Measurements from ENCODE around the gene SPAG16.
"Not testable (repeated sequence)": the region's sequence is repeated elsewhere in the genome, so short reads cannot be mapped to it uniquely, and the experiment has no call there.

The SPAG16 gene

GRCh38 chr2:213408426-213409070 lies 124.3 kb downstream of the SPAG16 start:
- not testable (repeated sequence) for DNase-seq

DNA sequence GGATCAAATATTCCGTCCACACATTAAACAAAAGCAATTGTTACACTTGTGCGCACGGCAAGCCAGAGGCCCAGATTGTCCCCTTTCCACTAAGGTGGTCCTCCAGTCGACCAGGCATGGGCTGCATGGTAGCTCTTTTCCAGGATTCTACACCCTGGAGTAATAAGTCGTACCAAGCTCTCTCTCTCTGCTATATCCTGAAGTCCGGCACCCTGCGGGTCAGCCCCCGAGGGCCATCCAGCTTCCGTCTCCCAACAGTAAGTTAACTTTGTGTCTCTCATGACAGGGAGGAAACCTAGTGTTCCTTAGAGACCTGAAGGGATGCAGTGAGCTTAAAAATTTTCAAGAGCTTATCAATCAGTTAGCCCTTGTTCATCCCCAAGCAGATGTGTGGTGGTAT lies 126.4 kb downstream of the SPAG16 start:
- DNase-seq: not testable (repeated sequence)

DNA sequence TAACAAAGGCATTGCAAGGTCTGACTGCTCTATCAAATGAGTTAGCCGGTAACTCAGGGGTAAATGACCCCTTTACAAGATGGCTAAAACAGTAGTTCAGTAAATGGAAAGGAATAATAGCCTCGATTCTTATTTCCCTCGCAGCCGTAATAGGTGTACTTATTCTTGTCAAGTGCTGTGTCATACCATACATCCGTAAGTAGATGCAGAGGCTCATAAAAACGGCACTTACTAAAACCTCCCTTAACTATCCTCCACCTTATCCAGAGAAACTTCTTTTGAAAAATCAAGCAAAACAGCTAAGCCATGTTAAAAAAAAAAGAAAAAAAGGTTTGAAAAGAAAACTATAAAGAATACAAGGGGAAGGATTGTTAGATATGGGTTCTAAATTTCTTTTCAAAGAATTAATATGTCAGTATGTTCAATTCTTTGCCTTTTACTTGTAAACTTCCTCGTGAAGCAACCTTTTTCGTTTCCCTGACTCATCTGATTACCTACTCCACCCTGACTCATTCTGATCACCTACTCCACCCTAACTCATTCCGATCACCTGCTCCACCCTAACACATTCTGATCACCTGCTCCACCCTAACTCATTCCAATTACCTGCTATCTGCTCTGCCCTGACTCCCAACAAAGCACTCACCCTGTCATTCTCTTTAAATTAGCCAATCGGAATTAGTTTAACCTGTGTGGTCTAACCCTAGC lies 127.5 kb downstream of the SPAG16 start:
- DNase-seq: no peak

DNA sequence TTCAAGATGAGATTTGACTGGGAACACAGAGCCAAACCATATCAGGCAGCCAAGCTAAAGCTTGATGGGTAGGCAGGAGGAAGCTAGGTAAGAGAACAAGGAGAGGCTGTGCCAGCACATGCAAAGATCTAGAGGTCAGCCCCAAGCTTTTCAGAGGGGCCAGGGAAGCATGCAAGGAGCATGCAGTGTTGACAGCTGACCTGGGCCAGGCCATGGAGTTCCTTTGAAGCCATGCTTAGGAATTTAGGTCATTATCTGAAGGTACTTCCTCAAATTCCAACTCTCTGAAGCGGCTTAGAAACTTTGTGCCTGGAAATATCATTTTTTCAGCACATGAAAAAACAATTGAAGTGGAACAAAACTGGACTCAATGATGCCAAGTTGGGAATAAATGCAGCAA lies 130.8 kb downstream of the SPAG16 start:
- DNase-seq: no peak

DNA sequence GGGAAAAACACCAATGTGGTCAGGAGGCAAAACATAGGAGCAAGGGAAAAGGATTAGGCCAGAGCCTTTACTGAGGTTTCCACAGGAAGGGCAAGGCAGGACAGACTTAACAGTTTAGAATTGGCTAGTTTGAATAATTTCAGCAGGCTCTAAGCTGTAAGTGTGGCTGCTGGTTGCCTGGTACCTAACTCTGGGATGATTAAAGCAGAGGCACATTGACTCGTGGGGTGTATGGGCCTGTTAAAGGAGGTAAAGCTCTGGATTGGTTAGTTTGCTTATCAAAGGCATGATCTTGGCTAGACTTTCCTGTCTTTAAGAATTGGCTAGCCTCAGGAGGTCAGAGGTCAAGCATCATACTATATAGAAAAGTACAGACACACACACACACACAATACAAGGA lies 132.6 kb downstream of the SPAG16 start:
- no peak for DNase-seq

DNA sequence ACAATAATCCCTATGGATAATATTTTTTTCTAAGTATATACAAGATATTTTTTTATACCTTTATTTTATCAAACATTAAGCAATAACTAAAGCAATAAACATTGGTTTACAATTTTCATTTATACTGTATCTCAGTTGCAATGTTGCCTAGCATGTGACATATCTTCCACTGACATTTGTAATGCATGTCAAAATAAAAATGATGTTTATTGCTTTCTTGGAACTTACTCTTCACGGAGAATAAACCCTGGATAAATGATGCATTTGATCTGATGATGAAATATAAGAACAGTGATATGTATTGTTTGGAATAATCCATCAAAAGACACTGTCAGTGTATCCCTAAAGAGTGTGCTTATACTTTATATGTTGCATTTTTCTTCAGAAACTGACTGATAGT lies 135.7 kb downstream of the SPAG16 start:
- no peak for DNase-seq

- DNase-seq: no peak
Measured at GRCh38 chr2:213420828-213421385, 136.6 kb downstream of the SPAG16 start.

GRCh38 chr2:213422211-213422610 lies 137.9 kb downstream of the SPAG16 start:
- DNase-seq: no peak

DNA sequence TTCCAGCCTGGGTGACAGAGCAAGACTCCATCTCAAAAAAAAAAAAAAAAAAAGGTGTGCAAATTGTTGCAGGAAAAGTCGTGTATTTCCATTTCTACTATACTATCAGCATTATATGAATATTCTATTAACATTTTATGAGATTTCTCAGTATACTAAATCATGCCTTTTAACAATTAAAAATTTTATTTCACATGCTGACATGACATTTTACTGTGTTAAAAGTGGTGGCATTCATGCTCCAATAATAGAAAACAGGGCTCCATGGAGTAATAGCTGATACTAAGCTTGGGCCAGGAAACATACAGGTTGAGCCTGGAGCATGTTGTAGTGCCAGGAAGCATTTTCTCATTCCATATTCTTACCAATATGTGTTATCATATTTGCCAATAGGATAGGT lies 141.4 kb downstream of the SPAG16 start:
- no peak for DNase-seq

GRCh38 chr2:213429516-213429915 lies 145.3 kb downstream of the SPAG16 start:
- no peak for DNase-seq

- DNase-seq: no peak
Measured at GRCh38 chr2:213443921-213444320, 159.7 kb downstream of the SPAG16 start.

- no peak for DNase-seq
Measured at GRCh38 chr2:213451542-213452239, 167.4 kb downstream of the SPAG16 start.

DNA sequence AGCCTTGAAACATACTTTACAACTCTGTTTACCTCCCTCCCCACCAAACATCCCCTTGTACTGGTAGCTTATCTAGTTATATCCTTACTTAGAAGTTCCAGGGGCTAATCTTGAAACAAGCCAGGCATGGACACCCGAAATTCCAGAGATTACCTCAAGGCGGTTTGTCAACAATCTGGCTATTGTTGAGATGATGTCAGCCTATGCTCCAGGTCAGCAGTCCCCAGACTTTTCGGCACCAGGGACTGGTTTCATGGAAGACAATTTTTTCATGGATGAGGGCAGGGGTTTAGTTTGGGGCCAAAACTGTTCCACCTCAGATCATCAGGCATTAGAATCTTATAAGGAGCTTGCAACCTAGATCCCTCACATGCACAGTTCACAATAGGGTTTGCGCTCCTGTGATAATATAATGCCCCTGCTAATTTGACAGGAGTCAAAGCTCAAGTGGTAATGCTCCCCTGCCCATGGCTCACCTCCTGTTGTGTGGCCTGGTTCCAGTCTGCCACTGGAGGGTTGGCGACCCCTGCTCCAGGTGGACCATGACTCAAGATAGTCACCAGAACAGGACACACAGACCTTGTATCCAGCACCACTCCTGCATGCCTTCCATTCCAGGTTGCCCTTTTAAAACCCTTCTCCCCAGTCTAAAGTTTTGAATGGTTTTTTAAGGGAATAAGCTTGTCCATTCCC lies 171.2 kb downstream of the SPAG16 start:
- DNase-seq: no peak

- no peak for DNase-seq
Measured at GRCh38 chr2:213475433-213475832, 191.2 kb downstream of the SPAG16 start.

DNA sequence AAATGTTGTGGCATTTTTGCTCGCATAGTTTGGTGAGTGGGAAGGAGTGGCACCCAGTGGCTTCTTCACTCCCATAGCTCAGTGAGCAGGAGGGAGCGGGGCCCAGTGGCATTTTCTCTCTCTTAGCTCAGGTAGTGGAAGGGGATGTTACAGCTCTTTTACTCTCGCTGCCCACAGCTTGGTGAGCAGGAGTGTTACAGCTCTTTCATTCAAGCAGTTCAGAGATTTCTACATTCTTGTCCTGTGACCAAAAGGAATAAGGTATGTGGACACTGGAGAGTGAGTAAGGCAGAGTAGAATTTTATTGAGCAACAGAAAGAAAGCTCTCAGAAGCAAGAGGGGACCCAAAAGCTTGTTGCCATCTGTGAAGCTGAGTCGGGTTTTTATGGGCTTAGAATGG lies 192.4 kb downstream of the SPAG16 start:
- no peak for DNase-seq

- no peak for DNase-seq
Measured at GRCh38 chr2:213490087-213490486, 205.8 kb downstream of the SPAG16 start.

GRCh38 chr2:213491376-213491775 lies 207.1 kb downstream of the SPAG16 start:
- DNase-seq: no peak

DNA sequence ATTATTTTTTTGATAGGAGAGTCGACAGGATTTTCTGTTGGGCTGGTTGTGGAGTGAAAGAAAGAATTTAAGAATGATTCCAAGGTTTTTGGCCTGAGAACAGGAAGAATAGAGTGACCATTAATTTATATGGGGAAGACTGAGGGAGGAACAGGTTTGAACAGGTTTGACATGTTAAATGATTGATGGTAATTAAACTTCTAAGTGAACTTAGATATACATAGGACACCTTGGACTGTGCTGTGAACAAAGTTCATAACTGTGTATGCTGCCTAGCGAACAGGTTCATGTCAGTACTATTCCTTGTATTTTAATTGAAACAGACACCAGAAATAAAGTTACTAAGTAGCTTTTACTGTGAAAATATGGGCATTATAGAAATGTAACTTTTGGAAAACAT lies 212.0 kb downstream of the SPAG16 start:
- no peak for DNase-seq

DNA sequence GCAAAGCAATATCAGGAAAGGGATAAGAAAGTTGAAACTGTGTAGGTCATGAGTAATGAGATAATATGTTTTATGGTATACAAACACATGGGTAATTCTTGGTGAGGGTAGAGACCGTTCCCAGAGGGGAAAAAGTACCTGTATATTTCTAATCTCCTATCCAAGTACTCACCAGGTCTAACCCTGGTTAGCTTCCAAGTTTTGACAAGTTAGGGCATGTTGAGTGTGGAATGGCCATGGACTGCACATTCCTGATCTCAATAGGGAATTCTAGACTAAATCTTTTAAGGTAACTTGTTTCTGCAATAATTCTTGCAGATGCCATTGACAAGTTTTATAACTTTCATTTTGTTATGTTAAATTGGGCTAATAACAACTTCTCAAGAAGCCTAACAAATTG lies 216.6 kb downstream of the SPAG16 start:
- no peak for DNase-seq

- DNase-seq: no peak
Measured at GRCh38 chr2:213524164-213524563, 239.9 kb downstream of the SPAG16 start.

GRCh38 chr2:213537579-213537978 lies 253.3 kb downstream of the SPAG16 start:
- no peak for DNase-seq

- no peak for DNase-seq
Measured at GRCh38 chr2:213544940-213545339, 260.7 kb downstream of the SPAG16 start.

All from anterior cingulate cortex (tissue), 58 donors.